Fibroblast of the aortic adventitia (primary cell): Measurements from ENCODE around the gene RD3L. TPM values are rescaled to one million over a fixed set of nuclear protein-coding genes. Genes with fewer than 3 reads are reported as not detected.
A peak's percentile ranks its signal among the peaks of the same experiment; 100 is the strongest.
"Not testable (repeated sequence)": the region's sequence is repeated elsewhere in the genome, so short reads cannot be mapped to it uniquely, and the experiment has no call there.

Experiments used
- DNase-seq: peaks from one replicate; pipeline ENCODE4 v3.0.0-alpha.2; 2010; ENCODE audit warnings: low read depth
- H3K4me3 ChIP-seq: 2 replicates; pipeline ENCODE4 v1.5.1; 2011; ENCODE audit warnings: low read depth, mild to moderate bottlenecking, control low read depth, low read length, moderate library complexity
- total RNA-seq: library from RNA; depleted of rRNA; stranded (reverse); fragments of >200 nt; gene quantifications from 2 replicates; pipeline ENCODE4 v1.2.3, GENCODE V29; 2012; ENCODE audit warnings: low replicate concordance
- TF ChIP-seq, protein P1 (sequence below): IDR thresholded peaks from 2 replicates; pipeline ENCODE4 v1.5.1; 2011; ENCODE audit warnings: mild to moderate bottlenecking, low read length, control low read depth, inconsistent platforms; ENCODE audit not compliant: insufficient read depth

Gene RD3L
- total RNA-seq, 1 donor = not detected

- no peak within 1 kb of the TSS for H3K4me3 ChIP-seq
- TF ChIP-seq, protein P1, sequence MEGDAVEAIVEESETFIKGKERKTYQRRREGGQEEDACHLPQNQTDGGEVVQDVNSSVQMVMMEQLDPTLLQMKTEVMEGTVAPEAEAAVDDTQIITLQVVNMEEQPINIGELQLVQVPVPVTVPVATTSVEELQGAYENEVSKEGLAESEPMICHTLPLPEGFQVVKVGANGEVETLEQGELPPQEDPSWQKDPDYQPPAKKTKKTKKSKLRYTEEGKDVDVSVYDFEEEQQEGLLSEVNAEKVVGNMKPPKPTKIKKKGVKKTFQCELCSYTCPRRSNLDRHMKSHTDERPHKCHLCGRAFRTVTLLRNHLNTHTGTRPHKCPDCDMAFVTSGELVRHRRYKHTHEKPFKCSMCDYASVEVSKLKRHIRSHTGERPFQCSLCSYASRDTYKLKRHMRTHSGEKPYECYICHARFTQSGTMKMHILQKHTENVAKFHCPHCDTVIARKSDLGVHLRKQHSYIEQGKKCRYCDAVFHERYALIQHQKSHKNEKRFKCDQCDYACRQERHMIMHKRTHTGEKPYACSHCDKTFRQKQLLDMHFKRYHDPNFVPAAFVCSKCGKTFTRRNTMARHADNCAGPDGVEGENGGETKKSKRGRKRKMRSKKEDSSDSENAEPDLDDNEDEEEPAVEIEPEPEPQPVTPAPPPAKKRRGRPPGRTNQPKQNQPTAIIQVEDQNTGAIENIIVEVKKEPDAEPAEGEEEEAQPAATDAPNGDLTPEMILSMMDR = no peak
- no peak for DNase-seq
These were observed 14.1 kb downstream of the RD3L start, which contains the start of gene TDRD9 for GRCh38 chr14:103928011-103928890. TSS of gene TDRD9 (plus strand) at chr14:103928456. CDS start at chr14:103928510, 54 bp downstream.

- no peak for DNase-seq
- TF ChIP-seq, protein P1 = no peak
- H3K4me3 ChIP-seq = no peak overlapping the region
These were observed 14.8 kb downstream of the RD3L start for GRCh38 chr14:103927566-103927965.

DNA sequence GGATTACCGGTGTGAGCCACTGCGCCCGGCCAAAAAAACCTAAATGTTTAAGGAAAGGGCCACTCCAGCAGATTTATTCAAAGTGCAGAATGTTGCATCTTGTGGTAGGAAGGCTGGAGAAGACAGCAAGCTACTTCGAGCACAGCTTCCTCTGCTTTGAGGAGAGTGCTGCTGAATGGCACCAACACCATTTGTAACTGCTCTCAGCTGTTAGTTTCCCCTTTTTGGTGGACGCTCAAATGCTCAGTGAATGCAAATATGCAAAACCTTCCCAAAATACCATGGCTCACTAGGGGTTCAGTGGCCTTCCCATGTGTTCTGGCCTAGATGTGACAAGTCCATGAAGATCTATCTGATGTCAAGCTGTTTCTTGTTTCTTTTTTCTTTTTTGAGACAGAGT, 17.0 kb downstream of the RD3L start:
- no peak for DNase-seq
- TF ChIP-seq, protein P1 = no peak
- H3K4me3 ChIP-seq = no peak overlapping the region

- TF ChIP-seq, protein P1 = no peak
These were observed 18.5 kb downstream of the RD3L start for GRCh38 chr14:103923863-103924262.

GRCh38 chr14:103921855-103922200, 20.5 kb downstream of the RD3L start:
- peak overlapping the region; percentile 44 for H3K4me3 ChIP-seq
- DNase-seq = not testable (repeated sequence)

More at GRCh38 chr14:103923863-103924262, 18.5 kb downstream of the RD3L start:
- H3K4me3 ChIP-seq = no peak overlapping the region
- DNase-seq = no peak

- peak overlapping the region; percentile 98 for H3K4me3 ChIP-seq
- DNase-seq = peak; percentile 84
- TF ChIP-seq, protein P1 = peak; percentile 94
These were observed 21.1 kb downstream of the RD3L start for GRCh38 chr14:103920981-103921854.
